Measurements from ENCODE around the gene SLC39A11.

Gene SLC39A11

DNA sequence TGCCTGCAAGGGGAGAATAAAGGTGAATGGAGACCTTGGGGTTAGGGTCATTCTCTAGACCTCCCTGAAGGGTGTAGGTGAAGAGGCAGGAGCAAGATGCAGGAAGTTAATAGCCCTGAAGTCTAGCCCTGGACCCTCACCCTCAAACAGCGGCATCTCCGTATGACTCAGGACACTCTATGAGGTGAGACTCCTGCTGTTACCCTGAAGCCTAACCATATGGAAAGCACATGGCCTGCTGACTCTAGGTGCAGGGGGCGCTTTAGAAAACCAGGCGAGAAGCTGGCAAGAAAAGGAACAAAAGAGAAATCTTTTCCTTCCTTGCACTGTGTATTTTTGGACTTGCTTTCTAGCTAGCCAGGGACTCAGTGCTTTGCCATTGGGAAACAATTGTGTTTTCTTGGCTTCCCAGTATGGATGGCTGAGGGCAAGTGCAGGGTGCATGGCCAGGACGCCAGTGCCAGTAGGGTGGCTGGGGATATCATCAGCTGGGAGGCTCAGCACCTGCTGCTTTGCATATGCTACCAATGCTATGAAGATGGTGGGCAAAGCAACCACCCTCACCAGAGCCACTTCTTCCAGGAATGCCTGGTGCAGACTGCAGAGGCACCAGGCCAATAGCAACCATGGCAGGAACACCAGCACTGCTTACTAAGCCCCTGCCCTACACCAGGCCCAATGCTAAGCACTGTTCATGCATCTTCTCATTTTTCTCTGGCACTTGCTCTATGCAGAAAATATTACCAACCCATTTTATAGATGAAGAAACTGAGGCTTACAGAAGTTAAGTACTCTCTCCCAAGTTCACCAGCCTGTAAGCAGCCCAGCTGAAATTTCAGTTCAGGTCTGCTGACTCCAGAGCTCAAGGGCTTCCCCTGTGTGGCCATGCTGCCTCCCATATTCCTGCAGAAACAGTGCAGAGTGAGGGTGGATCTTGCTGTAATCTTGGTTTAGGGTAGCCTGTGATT, 425.1 kb downstream of the SLC39A11 start:
- DNase-seq, result no peak

DNA sequence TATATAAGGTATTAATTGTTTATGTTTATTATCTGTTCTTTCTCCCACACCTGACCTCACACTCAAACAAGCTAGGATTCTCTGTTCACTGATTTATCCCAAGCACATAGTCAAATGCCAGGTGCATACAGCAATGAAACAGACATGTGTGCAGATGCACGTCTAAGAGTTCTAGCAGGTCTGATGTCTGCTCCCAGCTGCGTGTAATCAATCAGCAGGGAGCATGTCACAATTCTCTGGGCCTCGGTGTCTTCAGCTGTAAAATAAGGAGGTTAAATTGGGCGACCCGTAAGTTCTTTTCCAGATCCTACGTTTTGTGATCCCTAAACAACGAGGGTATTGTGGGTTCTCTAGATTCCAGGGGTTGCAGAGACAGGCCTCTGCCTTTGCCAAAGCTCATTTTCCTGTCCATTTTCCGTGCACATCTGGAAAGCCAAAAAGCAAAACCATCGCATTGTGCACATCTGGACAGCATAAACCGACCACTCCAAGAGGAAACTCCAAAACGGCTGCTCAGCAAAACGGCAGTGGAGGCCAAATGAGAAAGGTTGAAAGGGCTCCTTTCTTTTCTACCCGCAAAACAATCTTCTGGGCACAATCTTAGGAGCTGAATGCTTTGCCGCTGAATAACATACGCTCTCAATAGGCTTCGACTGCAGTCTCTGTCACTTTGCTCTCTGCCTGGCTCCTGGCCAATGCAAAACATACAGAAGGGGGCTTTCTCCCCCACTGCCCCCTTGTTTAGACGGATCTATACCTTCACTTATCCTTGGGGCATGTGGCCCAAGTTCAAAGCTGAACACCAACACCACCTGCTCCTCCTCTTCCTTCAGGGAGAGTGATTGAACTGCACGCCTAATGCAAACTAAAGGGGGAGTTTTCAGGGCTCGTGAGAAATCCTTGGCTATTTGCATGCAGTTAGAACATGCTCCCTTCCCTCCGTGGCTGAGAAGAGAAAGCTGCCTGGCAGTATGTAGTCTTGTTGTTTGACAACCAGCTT, 426.3 kb downstream of the SLC39A11 start:
- no peak for DNase-seq

DNA sequence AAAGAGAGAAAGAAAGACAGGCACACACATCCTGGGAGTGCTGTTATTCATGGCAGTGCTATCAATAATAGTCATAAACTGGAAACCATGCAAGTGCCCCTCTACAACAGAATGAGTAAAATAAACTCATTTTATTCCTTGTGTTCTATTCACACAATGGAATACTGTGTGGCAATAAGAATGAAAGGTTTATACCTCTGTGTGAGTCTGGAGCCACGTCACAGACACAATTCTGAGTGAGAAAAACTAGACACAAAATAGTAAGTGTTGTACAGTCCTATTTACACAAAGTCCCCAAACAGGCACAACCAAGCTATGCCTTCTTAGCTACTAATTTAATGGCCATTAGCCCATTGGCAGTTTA, 429.7 kb downstream of the SLC39A11 start:
- DNase-seq, result no peak

DNA sequence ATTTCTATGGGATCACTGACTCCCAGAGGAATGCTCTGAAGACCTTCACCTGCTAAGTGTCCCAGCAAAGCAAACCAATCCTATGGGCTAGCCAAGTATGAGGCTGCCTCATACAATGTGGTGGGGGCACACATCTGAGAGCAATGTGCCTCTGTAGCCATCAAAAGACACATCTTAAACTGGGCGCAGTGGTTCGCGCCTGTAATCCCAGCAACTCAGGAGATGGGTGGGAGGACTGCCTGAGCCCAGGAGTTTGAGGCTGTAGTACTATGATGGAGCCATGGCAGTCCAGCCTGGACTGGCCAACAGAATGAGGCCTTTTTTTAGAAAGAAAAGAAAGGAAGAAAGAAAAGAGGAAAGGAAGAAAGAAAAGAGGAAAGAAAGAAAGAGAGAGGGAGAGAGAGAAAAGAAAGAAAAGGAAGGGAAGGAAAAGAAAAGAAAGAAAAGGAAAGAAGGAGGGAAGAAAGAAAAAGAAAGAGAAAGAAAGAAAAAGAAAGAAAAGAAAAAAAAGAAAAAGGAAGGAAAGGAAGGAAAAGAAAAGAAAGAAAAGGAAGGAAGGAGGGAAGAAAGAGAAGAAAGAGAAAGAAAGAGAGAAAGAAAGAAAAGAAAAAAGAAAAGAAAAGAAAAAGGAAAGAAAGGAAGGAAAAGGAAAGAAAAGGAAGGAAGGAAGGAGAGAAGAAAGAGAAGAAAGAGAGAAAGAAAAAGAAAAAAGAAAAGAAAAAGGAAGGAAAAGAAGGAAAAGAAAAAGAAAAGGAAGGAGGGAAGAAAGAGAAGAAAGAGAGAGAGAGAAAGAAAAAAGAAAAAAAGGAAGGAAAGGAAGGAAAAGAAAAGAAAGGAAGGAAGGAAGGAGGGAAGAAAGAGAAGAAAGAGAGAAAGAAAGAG, 430.3 kb downstream of the SLC39A11 start:
- DNase-seq, result no peak

DNA sequence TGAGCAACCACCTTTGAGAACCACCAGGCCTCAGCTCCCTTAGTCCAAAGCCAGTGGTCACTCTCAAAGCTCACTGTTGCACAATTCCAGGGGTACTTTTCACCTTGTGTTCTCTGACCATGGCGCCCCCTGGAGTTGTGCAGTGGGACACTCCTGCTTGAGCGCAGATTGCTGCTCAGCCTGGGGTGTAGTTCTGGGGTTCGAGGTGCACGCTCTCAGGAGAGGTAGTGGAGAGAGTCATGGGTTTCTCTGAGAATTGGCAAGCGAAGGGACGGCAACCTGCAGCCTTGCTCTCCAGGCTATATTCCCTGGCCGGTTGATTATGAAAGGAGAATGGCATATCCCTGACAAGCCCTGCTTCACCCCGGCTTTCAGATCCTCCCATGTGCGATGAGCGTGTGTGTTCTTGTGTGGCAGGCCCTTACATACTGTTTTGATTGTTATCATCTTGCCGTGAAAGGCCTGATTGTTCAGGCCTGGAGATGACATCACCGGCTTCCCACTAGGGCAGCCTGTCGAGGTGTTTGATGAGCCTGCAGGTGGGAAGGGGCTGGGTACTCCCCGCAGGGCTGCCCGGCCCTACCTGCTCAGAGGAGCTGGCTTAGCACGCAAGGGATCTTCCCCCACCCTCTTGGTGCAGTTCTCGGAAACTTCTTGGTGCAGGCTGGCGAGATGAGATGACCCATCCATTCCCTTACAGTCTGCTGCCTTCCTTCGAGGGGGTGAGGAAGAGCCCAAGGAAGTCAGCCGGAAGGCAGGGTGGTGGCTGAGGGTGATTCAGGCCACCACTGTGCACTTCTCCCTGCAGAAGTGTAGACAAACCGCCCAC, 431.2 kb downstream of the SLC39A11 start:
- DNase-seq, result no peak

DNA sequence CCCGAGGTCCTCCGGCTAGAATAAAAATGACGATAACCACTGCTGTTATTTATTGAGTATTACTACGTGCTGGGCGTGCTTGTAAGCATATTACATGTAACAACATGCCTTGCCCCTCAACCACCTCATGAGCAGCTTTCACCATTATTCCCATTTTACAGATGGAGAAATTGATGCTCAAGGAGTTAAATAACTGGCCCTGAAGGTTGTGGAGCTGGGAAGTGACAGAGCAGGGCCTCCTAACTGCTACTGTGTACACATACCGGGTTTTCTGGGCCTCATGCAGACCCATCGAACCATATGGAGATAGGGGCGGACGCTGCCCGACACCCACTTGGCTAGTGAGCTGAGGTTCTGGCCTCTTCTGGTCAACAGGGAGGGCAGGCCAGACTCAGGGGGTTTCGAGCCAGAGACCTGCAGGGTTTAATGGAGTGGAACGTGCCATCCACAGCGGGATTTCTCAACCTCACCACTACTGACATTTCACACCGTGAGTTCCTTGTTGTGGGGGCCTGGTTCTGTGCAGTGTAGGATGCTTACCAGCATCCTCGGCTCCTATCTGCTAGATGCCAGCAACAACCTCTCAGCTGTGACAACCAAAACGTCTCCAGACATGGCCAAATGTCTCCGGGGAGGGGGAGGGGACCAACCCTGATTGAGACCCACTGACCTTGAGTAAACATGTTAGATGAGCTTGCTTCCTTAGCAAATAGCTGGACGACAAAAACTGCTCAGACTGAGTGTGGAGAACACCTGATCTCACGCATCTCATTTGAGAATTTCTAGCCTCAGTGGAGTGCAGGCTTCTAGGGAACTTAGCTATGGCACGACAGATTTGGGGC, 432.0 kb downstream of the SLC39A11 start:
- DNase-seq, result no peak

DNA sequence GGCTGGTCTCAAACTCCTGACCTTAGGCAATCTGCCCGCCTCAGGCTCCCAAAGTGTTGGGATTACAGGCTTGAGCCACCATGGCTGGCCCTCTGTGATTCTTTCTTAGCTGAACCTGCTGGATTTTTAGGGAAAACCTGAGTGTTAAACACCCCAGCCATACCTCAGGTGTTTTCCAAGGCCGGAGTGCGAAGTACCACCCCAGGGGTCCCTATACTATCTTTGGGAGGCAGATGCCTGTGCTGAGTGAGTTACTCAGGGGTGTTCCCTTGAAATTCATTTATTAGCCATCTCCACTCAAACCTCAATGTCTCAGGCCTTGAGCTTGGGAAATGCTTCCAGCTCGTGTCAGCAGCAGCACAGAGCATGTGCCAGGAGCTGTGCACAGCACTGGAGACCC, 432.7 kb downstream of the SLC39A11 start:
- no peak for DNase-seq

DNA sequence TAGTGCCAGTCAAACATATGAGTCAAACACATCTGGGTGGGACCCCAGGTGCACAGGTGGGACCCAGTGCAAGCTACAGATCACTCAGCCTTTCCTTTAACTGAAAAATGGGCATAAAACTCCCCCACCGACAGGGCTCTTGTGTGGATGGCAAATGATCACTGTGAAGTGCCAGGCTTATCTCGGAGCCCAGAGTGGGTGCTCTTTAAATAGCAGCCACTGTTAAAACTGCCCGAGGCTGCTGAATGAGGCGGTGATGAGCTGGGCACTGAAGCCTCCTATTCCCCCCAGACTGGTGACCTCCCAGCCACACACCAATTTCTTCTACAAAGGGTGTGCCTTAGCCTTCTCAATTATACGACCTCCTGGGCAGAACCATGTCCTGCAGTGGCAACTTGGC, 433.8 kb downstream of the SLC39A11 start:
- DNase-seq, result no peak

DNA sequence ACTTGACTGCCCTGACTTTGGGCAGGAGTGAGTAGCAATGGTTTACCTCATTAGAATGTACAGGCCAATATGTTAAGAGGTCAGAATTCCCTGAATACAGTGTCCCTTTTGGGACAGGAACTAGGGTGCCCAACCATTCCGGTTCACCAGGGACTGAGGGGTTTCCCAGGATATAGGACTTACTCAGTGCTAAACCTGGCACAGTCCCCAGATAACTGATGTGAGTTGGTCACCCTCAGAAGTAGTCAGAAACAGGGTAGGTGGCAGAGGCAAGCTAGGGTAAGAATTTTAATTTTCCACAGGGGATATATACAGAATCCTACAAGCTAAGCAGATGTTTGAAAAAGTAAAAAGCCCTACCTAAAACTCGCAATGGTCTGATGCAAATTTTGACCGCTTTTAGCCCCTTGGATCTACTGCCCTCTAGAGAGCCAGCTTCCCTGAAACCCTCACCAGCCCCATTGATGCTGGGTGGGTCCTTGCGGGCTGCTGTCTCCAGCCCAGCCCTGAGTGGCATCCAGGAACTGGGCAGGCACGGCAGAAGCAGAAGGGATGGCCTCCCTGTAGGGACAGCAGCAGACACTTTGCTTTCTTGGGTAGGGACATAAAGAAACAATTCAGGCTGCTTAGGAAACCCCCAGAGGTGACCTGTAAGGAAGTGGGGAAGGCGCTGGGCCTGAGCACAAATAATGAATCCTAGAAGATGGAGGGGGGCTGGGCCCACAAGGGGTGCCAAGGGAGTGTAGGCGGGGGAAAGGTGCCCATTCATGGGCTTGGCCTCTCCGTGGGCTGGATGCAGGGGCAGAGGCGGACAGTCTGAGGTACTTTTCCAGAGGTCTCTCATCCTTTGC, 434.8 kb downstream of the SLC39A11 start:
- DNase-seq, result no peak

DNA sequence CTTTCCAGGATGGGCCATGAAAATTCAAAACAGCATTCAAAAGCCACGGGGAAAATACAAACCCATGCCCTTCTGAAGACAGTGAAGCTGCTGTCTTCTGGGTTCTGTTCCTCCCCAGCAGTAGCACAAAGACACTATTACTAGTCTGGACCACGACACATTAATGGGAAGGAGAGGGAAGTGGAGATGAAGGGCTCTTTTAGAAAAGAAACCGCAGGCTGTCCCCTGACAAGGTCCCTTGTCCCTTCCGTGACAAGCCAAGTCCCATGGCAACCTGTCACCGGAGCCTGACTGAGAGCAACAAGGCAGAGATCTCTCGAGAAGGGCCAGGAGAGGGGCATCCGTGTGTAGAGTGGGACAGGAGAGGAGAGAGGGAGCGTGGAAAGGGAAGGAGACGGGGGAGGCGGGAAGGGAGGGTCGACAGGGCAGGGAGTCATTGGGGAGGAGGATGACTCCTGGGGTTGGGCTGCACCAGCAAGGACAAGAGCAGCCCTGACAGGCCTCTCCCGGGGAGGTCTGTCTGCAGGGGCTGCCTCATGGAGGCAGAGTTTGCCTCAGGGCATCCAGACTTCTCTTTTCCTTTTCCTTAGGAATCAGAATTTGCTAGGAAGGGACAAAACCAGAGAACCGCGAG, 436.2 kb downstream of the SLC39A11 start:
- DNase-seq, result no peak

DNA sequence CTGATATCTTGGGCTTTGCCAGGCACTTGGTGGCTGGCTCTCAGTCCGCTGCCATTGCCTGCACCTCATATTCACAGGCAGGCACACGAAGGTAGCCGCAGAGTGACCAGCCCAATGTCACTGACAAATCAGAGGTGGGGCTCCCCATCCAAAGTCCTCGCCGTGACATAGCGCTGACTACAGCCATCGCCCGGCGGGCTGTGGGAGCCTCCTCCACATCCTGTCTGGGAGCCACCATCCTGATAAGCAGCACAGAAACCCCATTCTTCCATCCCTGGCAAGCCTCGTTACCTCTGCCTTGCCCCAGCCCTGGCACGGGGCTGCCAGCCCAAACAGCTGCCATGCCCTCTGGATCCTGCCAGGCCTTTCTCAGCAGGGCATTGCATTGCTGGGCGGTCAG, 437.8 kb downstream of the SLC39A11 start:
- DNase-seq, result no peak

DNA sequence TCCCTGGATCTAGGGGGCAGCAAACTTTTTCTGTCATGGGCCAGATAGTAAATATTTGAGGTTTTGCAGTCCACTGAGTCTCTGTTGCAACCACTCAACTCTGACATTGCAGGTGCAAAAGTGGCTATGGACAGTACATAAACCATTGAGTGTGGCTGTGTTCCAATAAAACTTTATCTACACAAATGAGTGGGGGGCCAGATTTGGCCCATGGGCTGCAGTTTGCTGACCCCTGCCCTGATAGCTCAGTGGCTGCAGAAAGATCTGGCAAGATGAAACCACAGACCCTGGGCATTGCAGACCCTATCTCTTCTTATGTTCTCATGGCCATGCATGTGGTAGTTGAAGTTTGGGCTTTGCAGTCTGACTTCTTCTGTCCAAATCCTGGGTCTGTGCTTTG, 440.5 kb downstream of the SLC39A11 start:
- no peak for DNase-seq

DNA sequence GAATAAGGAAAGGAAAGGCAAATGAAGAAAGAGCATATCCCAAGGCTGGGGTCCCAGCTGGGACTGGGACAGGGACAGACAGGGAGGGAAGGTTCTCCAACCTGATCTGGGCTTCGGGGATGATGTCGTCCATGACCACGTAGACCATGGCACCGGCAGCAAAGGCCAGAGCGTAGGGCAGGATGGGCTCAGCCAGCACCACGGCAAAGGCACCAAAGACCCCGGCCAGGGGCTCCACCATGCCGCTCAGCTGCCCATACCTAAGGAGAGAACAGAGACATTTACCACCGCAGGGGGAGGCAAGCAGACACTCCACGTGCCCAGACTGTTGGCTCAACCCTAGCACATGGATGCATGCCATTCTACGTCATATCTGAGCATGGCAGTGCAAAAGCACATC, 443.8 kb downstream of the SLC39A11 start:
- DNase-seq, result no peak

DNA sequence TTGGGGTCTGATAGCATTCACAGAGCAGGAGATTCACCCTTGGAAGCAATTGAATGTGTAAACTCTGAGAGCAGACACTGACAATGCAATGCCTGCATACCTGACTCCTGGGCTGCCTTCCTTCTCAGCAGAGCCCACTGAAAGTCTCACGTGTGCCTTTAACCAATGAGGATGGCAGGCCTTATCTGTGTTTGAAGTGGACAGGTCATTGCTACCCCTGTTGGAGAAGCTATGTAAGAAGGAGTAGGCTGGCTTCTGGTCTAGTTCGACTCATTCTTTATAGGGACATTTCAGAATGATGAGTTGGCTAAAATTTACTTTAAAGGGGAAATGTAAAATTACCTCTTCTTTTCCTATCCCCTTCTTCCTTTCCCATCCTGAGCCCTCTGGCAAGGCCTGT, 446.3 kb downstream of the SLC39A11 start:
- DNase-seq, result no peak

DNA sequence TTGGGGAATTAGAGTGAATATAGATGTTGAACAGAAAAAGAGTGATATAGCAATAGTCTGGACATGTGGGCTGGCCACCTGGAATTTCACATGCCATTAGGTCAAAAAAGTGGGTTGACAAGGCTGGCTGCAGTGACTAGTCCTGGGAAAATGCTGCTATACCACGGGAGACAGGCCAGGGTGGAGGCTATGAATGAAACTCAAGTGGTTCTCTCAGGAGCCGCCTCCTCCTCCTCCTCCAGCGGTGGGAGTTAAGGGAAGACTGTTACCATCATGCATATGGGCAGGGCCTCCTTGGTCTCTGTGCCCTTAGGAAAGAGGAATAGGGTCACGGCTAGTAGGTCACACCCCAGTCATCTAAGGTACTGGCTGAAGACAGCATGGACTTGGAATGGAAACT, 448.0 kb downstream of the SLC39A11 start:
- no peak for DNase-seq

DNA sequence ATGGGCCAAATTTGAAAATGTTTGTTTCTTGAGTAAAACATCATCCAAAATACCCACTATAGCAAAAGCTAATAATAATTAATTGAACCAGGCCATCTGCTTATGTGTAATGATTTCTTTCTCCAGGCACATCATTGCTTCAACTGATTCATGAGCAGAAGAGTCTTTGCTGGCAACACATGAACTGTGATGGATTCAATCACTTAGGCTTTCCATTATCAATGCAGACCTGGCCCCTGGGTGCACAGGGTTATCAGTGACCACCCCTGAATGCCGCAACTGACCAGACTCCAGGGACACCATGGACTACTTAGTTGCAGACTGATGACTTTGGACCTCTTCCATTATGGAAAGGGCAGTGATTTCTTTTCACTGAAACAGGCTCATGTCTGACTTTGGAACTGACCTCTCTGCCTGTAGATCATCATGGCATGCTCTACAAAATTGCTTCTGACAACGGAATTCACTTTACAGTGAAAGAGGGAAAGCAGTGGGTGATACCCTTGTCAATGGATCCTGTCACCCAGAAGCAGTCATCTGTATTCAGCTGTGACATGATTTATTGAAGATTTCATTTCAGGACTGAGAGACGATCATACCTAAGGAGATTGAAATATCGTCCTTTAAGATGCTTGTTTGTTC, 448.8 kb downstream of the SLC39A11 start:
- DNase-seq, result no peak

DNA sequence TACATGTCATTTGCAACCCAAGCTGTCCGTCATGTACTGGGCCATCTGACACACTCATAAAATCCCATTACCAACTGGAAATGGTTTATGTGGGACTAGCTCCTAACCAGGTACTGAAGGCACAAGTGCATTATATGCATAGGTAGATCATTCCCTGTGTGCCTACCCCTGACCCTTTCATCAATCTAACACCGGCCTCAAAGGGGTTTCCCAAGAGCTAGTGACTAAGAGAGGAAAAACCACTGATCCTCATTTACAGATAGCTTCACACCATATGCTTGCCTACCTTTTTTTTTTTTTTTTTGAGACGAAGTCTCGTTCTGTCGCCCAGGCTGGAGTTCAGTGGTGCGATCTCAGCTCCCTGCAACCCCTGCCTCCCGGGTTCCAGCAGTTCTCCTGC, 449.8 kb downstream of the SLC39A11 start:
- DNase-seq, result no peak

DNA sequence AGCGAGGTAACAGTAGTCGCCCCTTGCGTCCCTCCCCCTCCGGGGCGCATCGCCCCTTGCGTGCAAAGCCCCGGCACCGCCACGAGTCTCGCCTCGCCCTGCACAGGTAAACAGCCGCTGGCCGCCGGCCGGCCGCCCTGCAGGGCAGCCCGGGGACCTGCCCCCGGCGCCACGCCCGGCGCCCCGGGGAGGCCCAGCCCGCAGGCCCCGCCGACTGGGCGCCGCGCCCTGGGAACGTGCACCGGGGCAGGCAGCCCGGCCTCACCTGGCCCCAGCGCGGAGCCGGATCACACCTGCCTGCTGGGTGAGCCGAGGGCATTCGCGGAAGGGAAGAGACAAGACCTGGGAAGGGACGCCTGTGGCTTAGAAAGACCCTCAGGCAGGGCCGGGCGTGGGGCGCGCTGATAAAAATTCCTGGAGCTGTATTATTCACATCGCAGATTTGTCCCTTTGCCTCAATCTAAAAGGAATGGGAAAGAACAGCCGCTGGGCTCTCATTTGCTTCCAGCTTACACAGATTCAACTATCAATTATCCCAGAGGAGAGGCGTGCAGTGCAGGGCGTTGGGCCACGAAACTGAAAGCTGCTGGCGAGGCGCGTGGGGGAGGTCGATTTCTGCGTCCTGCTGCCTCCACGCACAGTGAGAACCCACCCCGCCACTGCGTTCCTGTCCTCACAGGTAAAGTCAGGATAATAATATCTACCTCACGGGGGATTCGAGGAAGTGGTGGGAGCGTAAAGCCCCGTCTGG, 451.9 kb downstream of the SLC39A11 start:
- DNase-seq, result no peak
